BJ (cell line): ENCODE measurements around the gene ZNF423. TPM values are rescaled to one million over a fixed set of nuclear protein-coding genes. Genes with fewer than 3 reads are reported as not detected.

Source experiments
- CTCF ChIA-PET: fragments of 350-600 bp; formaldehyde crosslinking; extraction: SDS; loops from one replicate; lab custom pipeline; 2021; ENCODE audit warnings: antibody characterized with exemption, inconsistent platforms; lab: Yijun Ruan, JAX
- POLR2A ChIA-PET: fragments of 300-600 bp; sonication (Branson Sonifier 250); formaldehyde crosslinking; extraction: SDS; loops from one replicate; lab custom pipeline; 2021; ENCODE audit warnings: antibody characterized with exemption; lab: Charles Lee
- DNase-seq: peaks from one replicate; pipeline ENCODE4 v3.0.0-alpha.2; 2011; ENCODE audit warnings: low read depth
- H3K27me3 ChIP-seq: 2 replicates; pipeline ENCODE4 v1.6.0; 2011; ENCODE audit warnings: low read length; ENCODE audit not compliant: control insufficient read depth, insufficient read depth
- H3K36me3 ChIP-seq: 2 replicates; pipeline ENCODE4 v1.5.1; 2011; ENCODE audit warnings: low read length; ENCODE audit not compliant: control insufficient read depth, insufficient read depth
- H3K4me3 ChIP-seq: 2 replicates; pipeline ENCODE4 v1.5.1; 2011; ENCODE audit warnings: low read depth, mild to moderate bottlenecking, control low read depth, low read length
- CTCF ChIP-seq: IDR thresholded peaks from 2 replicates; pipeline ENCODE4 v1.5.1; 2011; ENCODE audit warnings: low read depth, mild to moderate bottlenecking, control low read depth, inconsistent platforms, low read length, moderate library complexity; ENCODE audit not compliant: insufficient read depth
- polyA plus RNA-seq: library from polyadenylated mRNA; depleted of rRNA; stranded (reverse); fragments of >200 nt; gene quantifications from 2 replicates; pipeline ENCODE4 v1.2.3, GENCODE V29; 2011

The ZNF423 gene
- polyA plus RNA-seq, 1 experiment: 0.22 TPM

- no peak for DNase-seq
- no peaks in the 10 kb centered on the region for H3K36me3 ChIP-seq
- TF ChIP-seq CTCF: no peak
- H3K4me3 ChIP-seq: no peak overlapping the region
- ChIA-PET CTCF (interaction anchor here (1.2 to 1.9 kb wide), 3 partner anchors 9 to 21 kb away, joined by 3 to 5 read pairs (median 4); no protein-coding TSS in a partner anchor), POLR2A (no interaction called here)
- no peaks in the 10 kb centered on the region; the same call in 1 of the 2 replicates for H3K27me3 ChIP-seq
These were observed 225.1 kb downstream of the ZNF423 start for GRCh38 chr16:49630783-49631182.

- TF ChIP-seq CTCF: no peak
- H3K36me3 ChIP-seq: no peaks in the 10 kb centered on the region
- DNase-seq: no peak
- H3K27me3 ChIP-seq: no peaks in the 10 kb centered on the region; the same call in 1 of the 2 replicates
- ChIA-PET POLR2A (no interaction called here), CTCF (interaction anchor here (1.3 kb wide), 1 partner anchor 10 kb away, joined by 4 read pairs; no protein-coding TSS in a partner anchor)
- H3K4me3 ChIP-seq: no peak overlapping the region
These were observed 226.1 kb downstream of the ZNF423 start for GRCh38 chr16:49629851-49630250.

- no peak for TF ChIP-seq CTCF
These were observed 227.8 kb downstream of the ZNF423 start for GRCh38 chr16:49628148-49628547.

GRCh38 chr16:49625311-49626065 is 230.4 kb downstream of the ZNF423 start:
- POLR2A ChIA-PET: no interaction called here
- Histone ChIP-seq H3K27me3 (no peaks in the 10 kb centered on the region; the same call in 1 of the 2 replicates), H3K36me3 (no peaks in the 10 kb centered on the region), H3K4me3 (no peak overlapping the region)
- DNase-seq: no peak
- CTCF ChIA-PET: no interaction called here
- TF ChIP-seq CTCF: no peak

More at GRCh38 chr16:49628148-49628547, 227.8 kb downstream of the ZNF423 start:
- ChIA-PET CTCF (no interaction called here), POLR2A (no interaction called here)
- no peaks in the 10 kb centered on the region; the same call in 1 of the 2 replicates for H3K27me3 ChIP-seq
- H3K36me3 ChIP-seq: no peaks in the 10 kb centered on the region
- H3K4me3 ChIP-seq: no peak overlapping the region
- DNase-seq: no peak

- ChIA-PET CTCF (no interaction called here), POLR2A (no interaction called here)
- Histone ChIP-seq H3K36me3 (no peaks in the 10 kb centered on the region), H3K4me3 (no peak overlapping the region), H3K27me3 (no peaks in the 10 kb centered on the region; the same call in 1 of the 2 replicates)
- TF ChIP-seq CTCF: no peak
- DNase-seq: no peak
These were observed 232.2 kb downstream of the ZNF423 start for GRCh38 chr16:49623501-49624266.
